Activated CD4-positive, alpha-beta T cell treated with anti-CD3 and anti-CD28 coated beads, Interleukin-2, Interleukin-4, amounts not matched to agents 100 ng/mL and 50 ng/mL, durations not matched to agents 16 hours and 8 hours (primary cell): Measurements from ENCODE around the gene GRIK2.

ENCODE experiments used
- DNase-seq: peaks from one replicate; pipeline ENCODE4 v3.0.0-alpha.2; 2020; ENCODE audit warnings: low spot score

Gene GRIK2

DNA sequence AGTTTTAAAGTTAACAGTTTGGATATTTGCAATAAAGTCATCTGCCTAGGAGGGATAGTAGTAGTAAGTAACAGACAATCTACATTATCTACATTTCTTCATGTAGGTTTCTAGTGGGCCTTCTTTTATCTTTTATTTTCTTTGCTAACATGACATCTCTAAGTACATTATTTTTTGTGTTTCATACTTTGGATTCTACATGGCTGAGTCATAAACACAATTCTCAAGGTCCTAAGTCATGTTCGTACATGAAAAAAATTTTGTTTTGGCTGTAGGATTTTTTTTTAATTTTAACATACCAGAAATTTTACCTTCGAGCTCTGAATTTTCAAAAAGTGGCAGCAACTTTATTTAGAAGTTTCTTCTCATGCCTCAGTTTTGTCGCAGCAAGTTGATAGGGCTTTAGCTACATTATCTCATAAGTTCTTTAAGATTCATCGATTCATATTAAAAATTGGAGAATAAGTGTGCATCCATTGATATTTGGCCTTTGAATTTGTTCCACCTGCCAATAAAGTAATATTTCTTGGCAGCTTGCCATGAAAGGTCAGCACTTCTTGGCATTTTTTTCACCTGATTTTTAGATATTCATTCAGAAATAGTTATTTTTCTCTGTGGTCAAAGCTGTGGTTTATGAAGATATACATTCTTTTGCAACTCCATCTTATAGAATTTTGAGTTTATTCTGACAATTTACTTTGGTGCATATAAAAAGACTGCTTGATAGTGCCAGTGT is 146.2 kb downstream of the GRIK2 start:
- DNase-seq, result no peak

DNA sequence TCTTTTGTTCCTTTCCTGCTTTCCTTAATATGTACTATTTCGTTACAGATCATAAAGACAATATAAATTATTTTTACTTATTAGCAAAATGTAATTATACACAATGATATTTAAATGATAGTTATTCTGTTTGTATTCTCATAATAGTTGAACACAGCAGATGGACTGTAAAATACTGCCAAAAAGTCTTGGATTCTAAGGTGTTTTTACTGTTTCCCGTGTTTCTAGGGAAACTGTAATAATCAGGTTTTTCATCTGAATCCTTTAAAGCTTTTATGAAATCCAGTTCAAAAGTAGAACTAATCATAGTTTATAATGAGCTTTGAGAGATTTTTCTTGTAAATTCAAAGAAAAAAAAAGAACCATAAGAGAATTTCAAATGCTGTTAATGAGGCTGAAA is 148.4 kb downstream of the GRIK2 start:
- no peak for DNase-seq

DNA sequence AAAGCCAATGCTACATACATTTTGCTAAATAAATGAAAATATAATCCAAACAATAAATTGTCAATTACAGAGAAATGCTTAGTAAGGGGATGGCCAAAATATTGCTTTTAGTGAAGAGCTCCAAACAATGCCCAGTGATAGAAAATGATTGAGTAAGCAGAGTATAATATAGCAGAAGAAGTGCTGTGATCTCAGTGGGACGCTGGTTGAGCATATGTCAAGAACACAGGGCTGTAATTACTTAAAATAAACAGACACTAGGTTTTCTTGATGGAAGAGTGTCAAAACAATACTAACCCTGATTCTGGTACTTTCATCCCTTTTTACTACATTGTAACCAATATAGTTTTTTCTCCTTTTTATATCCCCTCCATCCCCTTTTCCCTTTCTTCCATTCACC is 150.3 kb downstream of the GRIK2 start:
- DNase-seq, result no peak

DNA sequence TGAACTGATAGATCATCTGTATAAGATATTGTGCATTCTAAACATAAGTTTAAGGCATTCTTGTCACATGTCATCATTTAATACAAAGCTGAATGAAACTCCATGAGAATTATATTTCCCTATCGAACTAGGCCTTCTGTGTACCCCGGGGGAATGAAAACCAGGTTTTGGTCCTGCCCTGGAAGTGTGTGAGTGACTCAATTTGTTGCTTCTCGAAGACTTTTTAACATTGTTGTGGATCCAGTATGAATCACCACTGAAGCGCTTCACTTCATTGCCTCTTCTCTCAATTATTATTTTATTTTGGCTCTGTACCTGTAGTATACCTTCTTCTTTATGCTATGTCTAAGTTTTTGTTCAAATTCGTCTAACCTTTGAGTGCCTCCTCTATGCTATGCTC is 150.8 kb downstream of the GRIK2 start:
- no peak for DNase-seq

DNA sequence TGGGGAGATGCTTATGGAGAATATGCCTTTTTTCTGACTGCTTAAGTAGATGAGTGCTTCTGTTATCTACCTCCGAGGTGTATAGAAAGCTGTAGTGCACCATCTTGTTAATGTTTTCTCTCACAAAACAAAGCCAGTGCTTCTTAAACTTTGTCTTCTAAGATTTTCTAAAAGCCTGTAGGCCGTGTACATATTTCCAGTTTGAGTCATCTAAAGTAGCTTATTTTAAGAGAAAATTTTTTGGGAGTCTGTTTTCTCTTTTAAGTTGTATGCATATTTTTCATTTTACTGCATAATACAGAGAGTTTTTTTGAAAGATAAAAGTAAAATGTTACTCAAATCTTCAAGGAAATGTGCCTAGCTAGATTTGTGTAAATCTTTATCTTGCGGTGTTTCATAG is 151.7 kb downstream of the GRIK2 start:
- DNase-seq, result no peak

DNA sequence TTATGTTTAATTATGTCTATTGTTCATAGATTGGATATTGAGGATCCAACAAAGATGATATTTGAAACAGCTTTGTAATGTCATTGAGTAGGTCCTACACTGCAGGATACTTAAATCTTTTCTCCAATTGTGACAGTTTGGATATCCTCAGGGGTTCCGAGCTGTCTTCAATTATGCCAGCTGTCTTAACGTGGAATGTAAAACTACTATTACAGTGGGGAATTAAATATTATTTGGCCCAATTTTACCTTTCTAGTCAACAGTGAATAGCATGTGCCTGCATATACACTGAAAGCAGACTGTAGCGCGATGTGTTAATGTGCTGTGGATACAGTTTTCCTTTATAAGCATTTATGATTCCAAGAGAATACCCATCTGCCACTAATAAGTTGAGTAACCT is 156.9 kb downstream of the GRIK2 start:
- no peak for DNase-seq

DNA sequence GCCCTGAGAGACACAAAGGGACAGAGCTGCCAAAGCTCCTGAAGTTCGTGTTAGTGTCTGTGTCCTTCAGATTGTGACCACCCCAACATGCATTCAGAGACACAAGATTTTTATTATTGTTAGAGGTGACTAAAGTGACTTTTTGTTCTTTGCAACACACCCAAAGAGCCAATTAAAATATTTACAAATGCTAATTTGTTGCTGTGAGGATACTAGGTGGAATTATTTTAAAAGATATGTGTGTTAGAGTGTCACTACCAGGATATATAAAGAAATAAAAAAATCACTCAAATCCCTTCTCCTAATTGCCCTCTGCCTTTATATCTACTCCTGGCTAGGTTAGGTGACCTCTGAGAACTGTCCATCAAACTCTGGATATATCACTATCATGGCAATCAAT is 160.7 kb downstream of the GRIK2 start:
- DNase-seq, result no peak

DNA sequence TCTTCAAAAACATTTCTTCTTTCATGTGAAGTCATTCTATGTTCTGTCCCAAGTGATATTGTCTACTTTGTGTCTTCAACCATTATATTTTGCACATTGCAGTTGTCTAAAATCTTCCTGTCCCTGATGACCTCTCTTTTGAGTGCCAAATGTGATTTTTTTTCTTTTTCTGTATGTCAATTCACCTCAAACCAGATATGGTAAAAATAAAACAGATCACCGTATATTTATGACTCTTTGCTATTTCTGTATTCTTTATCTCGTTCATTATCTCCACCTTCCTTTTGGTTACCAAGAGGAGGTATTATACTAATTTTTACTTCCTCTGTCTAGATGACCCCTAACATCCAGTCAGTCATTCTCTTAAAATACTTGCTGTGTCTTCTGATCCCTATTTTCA is 165.2 kb downstream of the GRIK2 start:
- no peak for DNase-seq

DNA sequence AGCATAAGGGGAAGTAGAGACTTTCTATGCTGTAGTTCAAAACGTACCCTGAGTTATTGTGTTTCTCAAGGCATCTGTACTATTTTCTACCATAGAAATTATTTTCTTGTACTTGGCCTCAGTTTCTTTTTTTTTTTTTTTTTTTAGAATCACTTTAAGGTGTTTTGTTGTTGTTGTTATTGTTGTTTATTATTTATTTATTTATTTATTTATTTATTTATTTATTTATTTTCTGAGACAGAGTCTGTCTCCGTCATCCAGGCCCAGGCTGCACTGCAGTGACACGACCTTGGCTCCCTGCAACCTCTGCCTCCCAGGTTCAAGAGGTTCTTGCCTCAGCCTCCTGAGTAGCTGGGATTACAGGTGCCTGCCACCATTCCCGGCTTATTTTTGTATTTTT is 179.1 kb downstream of the GRIK2 start:
- DNase-seq, result no peak

DNA sequence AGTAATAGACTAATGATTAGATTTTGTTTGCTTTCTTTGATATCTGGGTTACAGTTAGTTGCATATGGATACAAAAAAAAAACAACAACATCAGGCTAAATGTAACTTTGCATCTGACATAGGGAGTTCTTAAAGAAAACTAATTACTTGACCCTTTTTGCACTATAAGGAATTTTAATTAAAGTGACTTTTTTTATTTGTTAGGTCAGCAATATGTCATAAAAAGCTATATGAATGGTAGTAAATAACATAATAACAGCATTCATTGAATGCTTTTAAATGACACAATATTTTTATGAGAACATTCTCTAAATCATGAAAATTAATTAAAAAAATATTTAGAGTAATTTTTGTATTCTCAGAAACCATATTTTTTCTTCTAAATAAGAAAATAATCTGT is 183.6 kb downstream of the GRIK2 start:
- DNase-seq, result no peak

DNA sequence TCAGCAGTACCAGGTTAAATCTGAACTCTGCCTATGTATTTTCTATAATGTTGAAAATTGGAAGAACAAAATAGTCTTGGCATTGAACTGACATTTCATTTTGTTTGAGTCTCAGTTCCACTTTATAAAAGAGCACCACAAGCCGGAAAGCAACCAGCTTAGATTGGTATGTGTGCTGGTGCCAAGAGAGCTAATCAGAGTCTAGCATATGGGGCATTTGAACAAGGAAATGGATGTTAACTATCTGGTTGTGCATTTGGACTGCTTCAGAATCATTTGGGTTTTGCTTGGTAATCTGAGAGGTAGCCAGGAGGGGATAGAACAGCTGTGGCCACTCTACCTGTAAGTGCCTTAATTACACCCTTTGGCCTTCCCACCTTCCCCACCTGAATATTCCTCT is 184.8 kb downstream of the GRIK2 start:
- no peak for DNase-seq

DNA sequence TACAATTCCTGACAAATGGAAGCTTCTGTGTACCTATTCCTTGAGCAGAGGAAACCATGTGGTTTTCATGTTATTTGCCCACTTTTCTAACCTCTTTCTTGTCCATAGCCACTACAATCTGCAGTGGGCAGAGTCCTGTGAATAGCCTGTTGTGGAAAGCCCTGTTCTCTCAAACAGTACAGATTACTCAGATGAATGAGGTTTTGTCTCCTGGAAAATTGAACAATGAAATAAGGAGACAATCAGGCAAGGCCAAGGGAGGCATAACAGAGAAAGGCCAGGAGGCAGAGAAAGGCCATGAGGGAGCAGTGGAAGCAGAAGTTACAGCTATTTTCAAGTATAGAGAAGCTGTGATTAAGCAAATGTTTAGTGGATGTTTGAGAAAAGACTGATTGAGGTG is 189.3 kb downstream of the GRIK2 start:
- no peak for DNase-seq

DNA sequence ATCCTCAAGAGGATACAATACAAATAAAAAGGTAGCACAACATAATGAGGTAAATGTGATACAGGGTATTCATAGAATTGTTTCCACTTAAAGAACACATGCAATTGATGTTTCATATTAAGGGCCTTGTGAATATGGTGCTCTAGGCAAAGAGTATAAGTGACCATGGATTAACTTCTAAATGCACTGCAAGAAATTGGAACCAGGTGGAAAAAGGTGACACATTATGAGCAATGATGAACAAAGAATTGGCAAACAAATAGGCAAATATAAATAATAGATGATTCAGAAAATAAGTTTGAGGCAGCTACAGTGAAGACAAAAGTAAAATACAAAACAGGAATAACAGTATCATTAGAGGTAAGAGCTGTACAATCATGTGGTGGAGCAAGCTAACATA is 192.0 kb downstream of the GRIK2 start:
- no peak for DNase-seq

DNA sequence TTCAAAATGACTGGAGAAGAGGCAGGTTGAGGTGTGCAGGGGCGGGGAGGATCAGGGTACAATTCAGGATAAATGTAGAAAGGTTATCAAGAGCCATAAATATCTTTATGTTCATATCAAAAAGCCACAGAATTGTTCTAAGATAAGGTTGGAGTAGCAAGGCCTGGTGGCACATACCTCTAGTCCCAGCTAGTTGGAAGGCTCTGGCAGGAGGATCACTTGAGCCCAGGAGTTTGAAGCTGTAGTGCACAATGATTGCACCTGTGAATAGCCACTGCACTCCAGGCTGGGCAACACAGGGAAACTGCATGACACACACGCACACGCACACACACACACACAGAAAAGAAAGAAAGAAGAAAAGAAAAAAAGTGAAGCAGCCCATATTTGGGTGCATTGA is 194.8 kb downstream of the GRIK2 start:
- no peak for DNase-seq

DNA sequence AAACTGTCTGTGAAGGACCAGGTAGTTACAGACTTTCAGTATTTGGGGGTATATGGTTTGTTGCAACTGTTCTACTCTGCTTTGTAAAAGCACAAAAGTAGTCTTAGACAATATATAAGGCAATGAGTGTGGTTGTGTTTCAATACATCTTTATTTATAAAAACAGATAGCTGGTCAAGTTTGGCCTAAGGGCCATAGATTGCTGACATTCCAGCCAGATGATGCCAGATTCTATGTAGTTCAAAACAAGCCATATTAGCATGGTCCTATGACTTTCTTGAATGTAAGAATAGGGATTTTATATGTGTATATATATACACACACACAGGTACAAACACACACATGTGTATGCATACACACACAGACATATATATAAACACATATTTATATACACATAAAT is 201.8 kb downstream of the GRIK2 start:
- no peak for DNase-seq

DNA sequence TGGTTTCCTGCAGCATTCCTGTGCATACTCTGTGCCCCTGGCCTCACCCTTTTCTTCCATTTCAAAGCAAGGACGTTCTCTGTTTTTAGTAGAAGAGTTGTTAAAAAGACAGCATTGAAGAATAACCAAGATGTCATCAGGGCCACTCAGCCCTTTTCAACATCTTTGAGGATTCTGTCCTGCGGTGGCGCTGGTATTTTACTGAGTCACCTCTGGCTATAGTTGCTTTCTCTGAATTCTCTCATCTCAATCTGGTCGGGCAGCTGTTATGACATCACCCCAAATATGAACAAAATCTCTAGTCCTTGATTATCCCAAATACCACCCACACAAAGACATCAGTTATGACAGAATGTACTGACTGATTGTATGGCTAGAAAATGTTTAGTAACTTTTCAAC is 204.2 kb downstream of the GRIK2 start:
- no peak for DNase-seq

DNA sequence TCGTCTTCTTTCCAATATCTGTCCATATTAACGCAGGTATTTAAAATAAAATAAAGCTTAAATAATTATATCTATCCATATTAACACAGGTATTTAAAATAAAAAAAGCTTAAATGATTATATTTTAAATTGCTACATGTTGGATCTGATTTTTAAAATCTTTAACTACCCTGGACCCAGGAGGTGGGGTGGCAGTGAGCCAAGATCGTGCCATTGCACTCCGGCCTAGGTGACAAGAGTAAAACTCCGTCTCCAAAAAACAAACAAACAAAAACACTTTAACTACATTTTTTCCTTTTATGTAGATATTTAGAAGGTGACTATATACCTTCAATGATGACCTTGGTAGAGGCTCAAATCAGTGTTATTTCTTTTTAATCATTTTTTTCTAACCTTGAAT is 211.9 kb downstream of the GRIK2 start:
- DNase-seq, result no peak

DNA sequence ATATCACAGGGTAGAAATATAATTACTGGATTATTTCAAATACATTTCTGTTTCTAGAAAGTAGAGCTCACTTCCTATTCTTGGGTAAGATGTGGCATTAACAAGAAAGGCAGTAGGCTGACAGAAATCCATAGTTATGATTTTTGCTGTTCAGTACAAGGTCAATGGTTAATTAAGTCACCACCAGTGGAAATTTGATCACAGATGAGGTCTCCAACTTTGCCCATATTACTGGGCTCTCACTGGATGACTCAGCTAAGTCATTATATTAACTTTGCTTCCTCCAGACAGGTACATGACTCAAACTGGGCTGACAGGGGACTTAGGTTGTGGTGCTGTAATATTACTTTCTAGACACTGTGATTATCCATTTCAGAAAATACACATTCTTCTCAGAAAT is 212.4 kb downstream of the GRIK2 start:
- peak; percentile 20 for DNase-seq

DNA sequence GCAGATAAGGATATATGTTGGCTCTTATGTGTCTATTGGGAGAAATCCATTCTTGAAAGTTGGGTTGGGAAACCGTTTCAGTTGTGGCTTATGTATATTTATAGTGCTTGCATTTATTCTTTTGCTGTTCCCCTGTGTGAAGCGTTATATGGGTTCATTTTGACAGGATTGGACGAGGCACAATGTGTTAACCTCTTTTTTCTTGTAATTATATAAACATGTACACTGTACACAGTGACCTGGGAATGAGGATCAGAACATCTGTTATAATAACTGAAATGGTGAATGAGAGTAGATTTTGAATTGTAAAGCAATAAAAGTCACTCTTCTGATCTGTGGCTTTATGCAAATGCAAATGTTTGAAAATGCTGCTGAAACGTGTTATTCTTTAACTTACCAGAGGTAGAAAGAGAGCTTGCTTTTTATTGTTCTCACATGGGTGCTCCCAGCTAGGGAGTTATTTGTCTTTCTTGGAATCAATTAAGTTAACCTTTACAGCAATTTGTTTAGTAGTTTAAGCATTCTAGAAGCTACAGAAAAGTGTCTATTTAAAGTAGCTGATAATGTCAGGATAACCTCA is 213.7 kb downstream of the GRIK2 start:
- no peak for DNase-seq

DNA sequence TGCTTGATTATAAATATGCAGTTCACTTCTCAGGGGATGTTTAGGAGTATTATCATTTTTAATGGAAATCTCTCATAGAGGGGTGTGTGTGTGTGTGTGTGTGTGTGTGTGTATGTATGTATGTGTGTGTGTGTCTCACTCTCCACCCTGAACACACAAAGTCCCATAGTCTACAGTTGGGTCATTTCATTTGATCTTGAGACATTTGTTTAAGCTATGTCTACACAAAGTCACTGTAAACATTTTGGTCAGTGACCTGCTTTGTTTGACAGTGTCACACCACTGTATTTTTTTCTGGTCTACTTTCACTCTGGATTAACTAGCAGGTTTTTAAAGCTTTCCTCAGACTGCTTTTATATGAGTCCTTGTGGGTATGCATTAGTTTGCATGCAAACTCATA is 215.2 kb downstream of the GRIK2 start:
- no peak for DNase-seq

DNA sequence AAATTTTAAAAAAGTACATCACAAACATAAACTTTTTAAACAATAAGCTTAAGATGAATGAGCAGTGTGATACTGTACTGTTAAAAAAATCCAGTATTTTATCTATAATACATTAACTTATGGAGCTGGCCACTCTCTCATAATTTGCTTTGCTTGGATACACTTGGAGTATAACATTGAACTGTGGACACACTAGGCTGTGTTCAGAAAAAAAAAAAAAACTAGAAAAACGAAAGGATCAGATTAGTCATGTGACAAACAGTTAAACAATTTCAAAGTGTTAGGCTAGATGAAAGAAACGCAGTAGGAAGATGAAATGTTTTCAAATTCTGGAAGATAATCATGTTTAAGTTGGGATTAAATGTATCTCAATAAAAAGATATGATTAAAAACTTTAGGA is 220.0 kb downstream of the GRIK2 start:
- no peak for DNase-seq

DNA sequence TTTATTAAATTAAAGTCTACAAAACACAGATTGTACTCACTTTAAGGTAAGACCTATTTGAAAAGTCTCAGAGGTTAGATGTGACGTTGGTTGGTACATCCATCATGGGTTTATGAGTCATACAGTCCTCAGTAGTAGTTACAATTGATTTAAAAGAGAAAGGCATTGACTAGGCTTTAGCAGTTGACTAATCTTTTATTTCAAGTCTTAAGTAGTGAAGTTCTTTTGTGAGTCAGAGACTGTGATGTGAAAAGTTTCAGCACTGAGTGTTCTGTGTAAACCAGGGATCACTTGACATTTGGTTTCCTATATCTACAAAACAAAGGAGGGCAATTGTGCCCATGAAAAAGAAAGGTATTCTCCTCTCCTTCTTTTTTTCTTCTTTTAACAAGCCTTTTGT is 221.3 kb downstream of the GRIK2 start:
- peak; percentile 0 for DNase-seq

DNA sequence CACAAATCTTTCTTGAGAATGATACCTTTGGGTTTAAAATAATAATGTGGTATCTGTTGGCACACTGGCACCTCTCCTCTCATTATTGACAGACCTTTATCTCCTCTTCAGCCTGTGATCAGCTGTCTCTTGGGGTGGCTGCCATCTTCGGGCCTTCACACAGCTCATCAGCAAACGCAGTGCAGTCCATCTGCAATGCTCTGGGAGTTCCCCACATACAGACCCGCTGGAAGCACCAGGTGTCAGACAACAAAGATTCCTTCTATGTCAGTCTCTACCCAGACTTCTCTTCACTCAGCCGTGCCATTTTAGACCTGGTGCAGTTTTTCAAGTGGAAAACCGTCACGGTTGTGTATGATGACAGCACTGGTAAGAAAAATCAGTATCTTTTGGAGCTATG is 232.8 kb downstream of the GRIK2 start:
- no peak for DNase-seq

DNA sequence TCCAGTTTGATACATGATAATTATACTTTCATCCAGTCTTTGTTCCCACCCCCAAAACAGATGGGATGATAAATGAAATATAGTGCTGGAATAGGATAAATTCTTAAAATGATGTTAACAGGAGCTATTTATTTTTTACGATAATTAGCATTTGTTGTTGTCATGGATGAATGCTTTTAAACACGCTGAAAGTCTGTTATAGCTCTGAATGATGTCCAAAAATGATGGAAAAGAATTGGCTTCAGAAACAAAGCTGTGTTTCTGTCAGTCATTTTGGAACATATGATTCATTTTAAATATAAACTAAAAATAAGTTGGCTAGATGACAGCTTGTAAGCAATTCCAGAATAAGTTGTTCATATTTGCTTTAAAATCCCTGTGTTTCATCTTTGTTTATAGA is 237.4 kb downstream of the GRIK2 start:
- no peak for DNase-seq
